H54 (cell line): Measurements from ENCODE around the gene RAD52.

ENCODE experiments used
- DNase-seq: peaks from one replicate; pipeline ENCODE4 v3.0.0; 2011; ENCODE audit warnings: low spot score, mixed read lengths; ENCODE audit not compliant: insufficient read length
- FAIRE-seq: peaks from 3 replicates; lab custom pipeline; 2011; peaks lifted over from hg19 to GRCh38; lab: Jason Lieb, UNC
- POLR2A ChIP-seq: IDR thresholded peaks from 2 replicates; pipeline ENCODE4 v1.6.1; 2011; ENCODE audit warnings: low read depth, mild to moderate bottlenecking, low read length

Gene RAD52

DNA sequence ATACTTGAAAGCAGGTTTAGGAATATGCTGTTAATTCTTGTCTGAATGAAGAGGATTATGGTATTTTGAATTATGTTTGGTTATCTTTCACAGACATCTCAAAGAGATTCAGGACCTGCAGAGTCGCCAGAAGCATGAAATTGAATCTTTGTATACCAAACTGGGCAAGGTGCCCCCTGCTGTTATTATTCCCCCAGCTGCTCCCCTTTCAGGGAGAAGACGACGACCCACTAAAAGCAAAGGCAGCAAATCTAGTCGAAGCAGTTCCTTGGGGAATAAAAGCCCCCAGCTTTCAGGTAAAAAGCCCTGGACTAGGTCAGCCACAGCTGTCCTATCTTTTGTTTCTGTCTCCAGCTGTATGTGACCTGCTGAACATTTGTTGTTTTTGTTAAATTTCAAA is 52.1 kb downstream of the RAD52 start:
- TF ChIP-seq POLR2A: no peak
- FAIRE-seq (no peak), DNase-seq (no peak)

- FAIRE-seq (no peak), DNase-seq (no peak)
- TF ChIP-seq POLR2A: no peak
Measured at GRCh38 chr12:896031-896430, 53.5 kb downstream of the RAD52 start.

GRCh38 chr12:894226-894625 is 55.3 kb downstream of the RAD52 start:
- TF ChIP-seq POLR2A: no peak
- DNase-seq: no peak
- FAIRE-seq: peak; percentile 27

GRCh38 chr12:886206-886605 is 63.3 kb downstream of the RAD52 start:
- no peak for FAIRE-seq
- DNase-seq: no peak
- TF ChIP-seq POLR2A: no peak

GRCh38 chr12:885701-886100 is 63.8 kb downstream of the RAD52 start:
- no peak for DNase-seq
- FAIRE-seq: no peak
- TF ChIP-seq POLR2A: no peak

DNA sequence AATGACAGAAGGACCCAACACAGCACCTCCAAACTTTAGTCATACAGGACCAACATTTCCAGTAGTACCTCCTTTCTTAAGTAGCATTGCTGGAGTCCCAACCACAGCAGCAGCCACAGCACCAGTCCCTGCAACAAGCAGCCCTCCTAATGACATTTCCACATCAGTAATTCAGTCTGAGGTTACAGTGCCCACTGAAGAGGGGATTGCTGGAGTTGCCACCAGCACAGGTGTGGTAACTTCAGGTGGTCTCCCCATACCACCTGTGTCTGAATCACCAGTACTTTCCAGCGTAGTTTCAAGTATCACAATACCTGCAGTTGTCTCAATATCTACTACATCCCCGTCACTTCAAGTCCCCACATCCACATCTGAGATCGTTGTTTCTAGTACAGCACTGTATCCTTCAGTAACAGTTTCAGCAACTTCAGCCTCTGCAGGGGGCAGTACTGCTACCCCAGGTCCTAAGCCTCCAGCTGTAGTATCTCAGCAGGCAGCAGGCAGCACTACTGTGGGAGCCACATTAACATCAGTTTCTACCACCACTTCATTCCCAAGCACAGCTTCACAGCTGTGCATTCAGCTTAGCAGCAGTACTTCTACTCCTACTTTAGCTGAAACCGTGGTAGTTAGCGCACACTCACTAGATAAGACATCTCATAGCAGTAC is 64.6 kb downstream of the RAD52 start:
- DNase-seq (no peak), FAIRE-seq (no peak)
- TF ChIP-seq POLR2A: no peak

DNA sequence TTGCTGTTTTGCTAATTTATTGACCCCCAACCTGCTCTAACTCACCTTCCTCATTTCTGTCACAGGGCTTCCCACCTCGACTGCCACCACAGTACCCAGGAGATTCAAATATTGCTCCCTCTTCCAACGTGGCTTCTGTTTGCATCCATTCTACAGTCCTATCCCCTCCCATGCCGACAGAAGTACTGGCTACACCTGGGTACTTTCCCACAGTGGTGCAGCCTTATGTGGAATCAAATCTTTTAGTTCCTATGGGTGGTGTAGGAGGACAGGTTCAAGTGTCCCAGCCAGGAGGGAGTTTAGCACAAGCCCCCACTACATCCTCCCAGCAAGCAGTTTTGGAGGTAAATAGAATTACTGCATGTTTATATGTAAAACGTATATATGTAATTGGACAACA is 68.8 kb downstream of the RAD52 start:
- no peak for TF ChIP-seq POLR2A
- FAIRE-seq (no peak), DNase-seq (no peak)

DNA sequence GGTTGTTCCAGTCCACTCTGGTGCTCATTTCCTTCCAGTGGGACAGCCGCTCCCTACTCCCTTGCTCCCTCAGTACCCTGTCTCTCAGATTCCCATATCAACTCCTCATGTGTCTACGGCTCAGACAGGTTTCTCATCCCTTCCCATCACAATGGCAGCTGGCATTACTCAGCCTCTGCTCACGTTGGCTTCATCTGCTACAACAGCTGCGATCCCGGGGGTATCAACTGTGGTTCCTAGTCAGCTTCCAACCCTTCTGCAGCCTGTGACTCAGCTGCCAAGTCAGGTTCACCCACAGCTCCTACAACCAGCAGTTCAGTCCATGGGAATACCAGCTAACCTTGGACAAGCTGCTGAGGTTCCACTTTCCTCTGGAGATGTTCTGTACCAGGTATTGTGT is 69.9 kb downstream of the RAD52 start:
- TF ChIP-seq POLR2A: no peak
- no peak for DNase-seq
- peak; percentile 94 for FAIRE-seq

GRCh38 chr12:873954-874353 is 75.5 kb downstream of the RAD52 start:
- DNase-seq (no peak), FAIRE-seq (peak; percentile 92)
- TF ChIP-seq POLR2A: no peak

DNA sequence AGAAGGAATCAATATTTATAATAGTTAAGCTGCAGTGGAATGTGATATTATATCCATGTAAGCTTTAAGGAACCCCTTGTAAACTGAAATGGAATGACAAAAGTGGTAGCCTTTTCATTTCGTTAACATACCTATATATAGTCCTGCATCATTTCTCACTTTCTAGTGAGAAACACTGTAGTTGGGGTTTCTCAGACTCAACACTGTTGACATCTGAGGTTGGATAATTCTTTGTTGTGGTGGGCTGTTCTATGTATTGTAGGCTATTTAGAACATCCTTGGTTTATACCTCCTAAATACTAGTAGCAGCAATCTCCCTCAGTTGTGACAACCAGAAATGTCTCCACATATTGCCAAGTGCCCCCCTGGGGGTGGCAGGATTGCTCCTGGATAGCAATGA is 79.1 kb downstream of the RAD52 start:
- FAIRE-seq (no peak), DNase-seq (no peak)
- no peak for TF ChIP-seq POLR2A

GRCh38 chr12:868722-869121 is 80.8 kb downstream of the RAD52 start:
- DNase-seq: no peak
- TF ChIP-seq POLR2A: no peak
- FAIRE-seq: no peak

DNA sequence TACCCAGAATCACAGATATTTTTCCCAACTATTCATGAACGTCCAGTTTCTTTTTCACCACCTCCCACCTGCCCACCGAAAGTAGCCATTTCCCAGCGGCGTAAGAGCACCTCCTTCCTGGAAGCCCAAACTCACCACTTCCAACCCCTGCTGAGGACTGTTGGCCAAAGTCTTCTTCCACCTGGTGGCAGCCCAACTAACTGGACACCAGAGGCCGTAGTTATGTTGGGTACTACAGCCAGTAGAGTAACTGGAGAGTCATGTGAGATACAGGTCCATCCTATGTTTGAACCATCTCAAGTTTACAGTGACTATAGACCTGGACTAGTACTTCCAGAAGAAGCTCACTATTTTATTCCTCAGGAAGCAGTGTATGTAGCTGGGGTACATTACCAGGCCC is 81.6 kb downstream of the RAD52 start:
- no peak for TF ChIP-seq POLR2A
- no peak for DNase-seq
- no peak for FAIRE-seq

- TF ChIP-seq POLR2A: no peak
Measured at GRCh38 chr12:865614-866013, 83.9 kb downstream of the RAD52 start.

DNA sequence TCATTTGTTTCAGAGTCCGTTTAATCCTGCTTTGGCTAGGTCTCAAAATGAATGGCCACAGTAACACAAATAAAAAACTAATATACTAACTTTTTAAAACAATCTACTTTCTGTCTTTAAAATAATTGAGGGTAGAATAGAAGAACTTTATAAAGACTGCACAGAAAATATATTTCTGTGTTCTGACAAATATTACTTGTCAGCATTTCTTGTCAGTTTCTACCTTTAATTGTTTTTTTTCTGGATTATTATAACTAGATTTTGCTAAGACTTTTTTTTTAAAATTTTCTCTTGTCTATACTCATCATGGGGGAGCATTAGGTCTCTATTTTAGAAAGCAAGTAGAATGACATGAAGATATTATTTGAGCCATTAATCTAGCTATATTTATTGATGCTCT is 86.2 kb downstream of the RAD52 start:
- TF ChIP-seq POLR2A: no peak
- DNase-seq: no peak
- FAIRE-seq: no peak

More at GRCh38 chr12:865614-866013, 83.9 kb downstream of the RAD52 start:
- FAIRE-seq (no peak), DNase-seq (no peak)

DNA sequence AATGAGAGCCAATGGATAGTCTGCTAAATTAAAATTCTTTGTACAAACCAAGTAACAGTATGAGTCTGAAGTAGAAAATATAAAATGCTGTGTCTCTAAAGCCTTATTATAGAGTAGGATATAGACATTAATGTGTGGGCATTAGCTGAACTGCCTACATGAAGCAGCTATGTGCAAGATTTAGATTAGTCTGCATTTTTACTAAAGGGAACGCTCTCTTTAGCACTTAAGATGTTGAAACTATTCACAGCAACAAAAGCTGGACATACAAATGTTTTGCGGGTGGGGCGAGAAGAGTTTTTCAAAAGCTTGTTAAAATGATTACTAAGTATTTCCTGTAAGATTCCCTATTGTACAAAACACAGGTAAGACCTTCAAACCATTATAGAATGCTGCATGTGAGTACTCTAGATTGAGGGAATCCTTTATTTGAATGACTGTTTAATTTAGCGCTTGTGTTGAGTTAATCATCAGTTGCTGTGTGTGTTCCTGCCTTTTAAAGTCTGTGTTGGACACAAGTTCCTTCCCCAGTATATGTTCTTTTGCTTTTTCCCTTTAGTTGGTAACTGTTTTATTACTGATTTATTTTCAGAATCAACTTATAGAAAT is 87.1 kb downstream of the RAD52 start:
- DNase-seq: no peak
- no peak for TF ChIP-seq POLR2A
- peak; percentile 38 for FAIRE-seq
